ENCODE data around the gene PLEKHG2. TPM values are rescaled to one million over a fixed set of nuclear protein-coding genes. Genes with fewer than 3 reads are reported as not detected.
"Not testable (repeated sequence)": the region's sequence is repeated elsewhere in the genome, so short reads cannot be mapped to it uniquely, and the experiment has no call there.

PLEKHG2 gene
- 13.6 and 22.1 TPM in 2 replicates for total RNA-seq

- DNase-seq = peak; percentile 99
Observed at GRCh38 chr19:39412100-39412866, at the start of gene PLEKHG2. Gene PLEKHG2 (plus strand): TSS chr19:39412669. CDS start chr19:39414087, 1,418 bp downstream.

GRCh38 chr19:39362682-39363657 is 49.5 kb upstream of the PLEKHG2 start:
- no peak for DNase-seq

GRCh38 chr19:39363901-39364457 is 48.5 kb upstream of the PLEKHG2 start:
- no peak for DNase-seq

GRCh38 chr19:39365531-39365930 is 46.9 kb upstream of the PLEKHG2 start:
- DNase-seq = no peak

GRCh38 chr19:39369200-39369599 is 43.3 kb upstream of the PLEKHG2 start:
- no peak for DNase-seq

GRCh38 chr19:39370735-39371134 is 41.7 kb upstream of the PLEKHG2 start:
- DNase-seq = no peak

- peak; percentile 85 for DNase-seq
Observed at GRCh38 chr19:39372047-39372802, 40.2 kb upstream of the PLEKHG2 start.

GRCh38 chr19:39372941-39373340 is 39.5 kb upstream of the PLEKHG2 start:
- DNase-seq = peak; percentile 34

GRCh38 chr19:39375929-39376328 is 36.5 kb upstream of the PLEKHG2 start:
- no peak for DNase-seq

- no peak for DNase-seq
Observed at GRCh38 chr19:39377373-39378362, 34.8 kb upstream of the PLEKHG2 start.

GRCh38 chr19:39379366-39379765 is 33.1 kb upstream of the PLEKHG2 start:
- DNase-seq = not testable (repeated sequence)

GRCh38 chr19:39379865-39380396 is 32.5 kb upstream of the PLEKHG2 start:
- no peak for DNase-seq

GRCh38 chr19:39380521-39381502 is 31.7 kb upstream of the PLEKHG2 start:
- DNase-seq = no peak

GRCh38 chr19:39381910-39382611 is 30.4 kb upstream of the PLEKHG2 start:
- no peak for DNase-seq

- no peak for DNase-seq
Observed at GRCh38 chr19:39382991-39383828, 29.3 kb upstream of the PLEKHG2 start.

GRCh38 chr19:39384839-39385568 is 27.5 kb upstream of the PLEKHG2 start:
- no peak for DNase-seq
